HUES6 (cell line): ENCODE measurements around the gene FGF14.
"Not testable (repeated sequence)": the region's sequence is repeated elsewhere in the genome, so short reads cannot be mapped to it uniquely, and the experiment has no call there.

ENCODE experiments used
- H3K27ac ChIP-seq: 2 replicates; pipeline ENCODE4 v1.7.0; 2013; ENCODE audit warnings: low read depth, mild to moderate bottlenecking, low read length, inconsistent platforms
- H3K27me3 ChIP-seq: 2 replicates; pipeline ENCODE4 v1.6.1; 2013; ENCODE audit warnings: low read length; ENCODE audit not compliant: control insufficient read depth, insufficient read depth
- H3K36me3 ChIP-seq: 2 replicates; pipeline ENCODE4 v1.6.1; 2013; ENCODE audit warnings: low read length; ENCODE audit not compliant: control insufficient read depth, insufficient read depth
- H3K4me1 ChIP-seq: 2 replicates; pipeline ENCODE4 v1.6.1; 2013; ENCODE audit warnings: low read length; ENCODE audit not compliant: control insufficient read depth, insufficient read depth
- H3K4me3 ChIP-seq: 2 replicates; pipeline ENCODE4 v1.5.1; 2013; ENCODE audit warnings: low read depth, low read length
- H3K9ac ChIP-seq: one replicate; pipeline ENCODE4 v1.6.1; 2013; ENCODE audit warnings: mild to moderate bottlenecking, low read length
- H3K9me3 ChIP-seq: 2 replicates; pipeline ENCODE4 v1.6.1; 2013; ENCODE audit warnings: low read depth, low read length; ENCODE audit not compliant: control insufficient read depth, insufficient read depth

Gene FGF14

DNA sequence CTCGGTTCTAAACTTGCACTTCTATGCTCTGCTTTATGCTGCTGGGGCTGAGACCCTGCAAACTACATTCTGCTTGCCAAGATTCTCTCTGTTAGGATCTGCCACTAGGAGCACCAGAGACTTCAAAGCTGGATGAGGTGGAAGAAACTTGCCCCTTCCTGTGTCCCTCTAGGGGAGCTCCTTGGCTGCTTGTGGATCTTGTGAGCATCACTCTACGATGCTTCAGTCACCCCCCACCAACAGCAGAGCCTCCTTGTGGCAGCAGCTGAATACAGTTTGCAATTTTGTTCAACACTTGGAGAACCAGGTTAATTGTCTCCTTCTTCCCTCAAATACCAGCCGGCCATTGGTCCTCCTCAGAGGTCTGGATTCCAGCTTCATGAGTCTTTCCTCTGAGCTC lies 310.6 kb downstream of the FGF14 start:
- H3K4me1 ChIP-seq = no peaks in the 10 kb centered on the region
- no peak overlapping the region for H3K4me3 ChIP-seq
- H3K9ac ChIP-seq = no peak overlapping the region
- no peaks in the 10 kb centered on the region for H3K36me3 ChIP-seq
- no peak overlapping the region for H3K27ac ChIP-seq
- no peaks in the 10 kb centered on the region for H3K9me3 ChIP-seq
- H3K27me3 ChIP-seq = no peaks in the 10 kb centered on the region

DNA sequence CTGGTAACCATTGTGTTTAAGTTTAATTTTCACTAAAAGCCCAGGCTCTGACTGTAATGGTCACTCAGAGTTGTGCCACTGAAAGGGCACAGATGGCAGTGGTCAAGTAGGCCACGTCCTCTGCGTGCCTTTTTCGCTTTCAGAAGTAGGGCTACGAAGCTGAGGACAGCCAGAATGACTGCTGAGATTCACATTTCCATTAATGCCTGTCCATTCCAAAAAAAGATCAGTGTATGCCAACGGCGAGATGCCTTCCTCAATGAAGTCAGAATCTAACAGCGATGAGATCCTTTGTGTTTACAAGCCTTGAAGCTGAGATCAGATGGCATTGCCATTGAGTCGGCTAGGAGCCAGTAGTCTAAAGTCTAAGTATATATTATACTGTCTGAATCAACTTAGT lies 311.3 kb downstream of the FGF14 start:
- H3K9me3 ChIP-seq = no peaks in the 10 kb centered on the region
- no peaks in the 10 kb centered on the region for H3K36me3 ChIP-seq
- no peak overlapping the region for H3K9ac ChIP-seq
- no peaks in the 10 kb centered on the region for H3K27me3 ChIP-seq
- no peaks in the 10 kb centered on the region for H3K4me1 ChIP-seq
- no peak overlapping the region for H3K4me3 ChIP-seq
- no peak overlapping the region for H3K27ac ChIP-seq

DNA sequence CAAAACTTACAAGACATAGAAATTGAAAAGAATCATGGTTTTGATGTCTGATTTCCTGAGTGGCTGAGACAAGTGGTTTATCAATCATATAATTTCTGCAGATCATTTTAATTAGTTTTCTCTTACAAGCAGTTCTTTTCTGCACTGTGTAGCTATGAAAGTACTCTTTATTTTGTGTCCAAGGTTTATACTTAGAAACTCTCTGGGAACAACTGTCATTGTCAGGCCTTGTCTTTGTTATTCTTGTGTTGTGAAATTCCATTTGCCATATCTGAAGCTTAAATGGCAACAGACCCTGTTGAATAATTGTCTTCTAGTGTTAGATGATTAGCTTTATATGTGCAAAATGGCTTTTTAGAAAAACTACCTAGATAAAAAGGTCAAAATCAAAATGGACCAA lies 312.1 kb downstream of the FGF14 start:
- Histone ChIP-seq H3K4me1 (no peaks in the 10 kb centered on the region), H3K9ac (no peak overlapping the region), H3K27ac (no peak overlapping the region), H3K9me3 (no peaks in the 10 kb centered on the region), H3K36me3 (no peaks in the 10 kb centered on the region), H3K27me3 (no peaks in the 10 kb centered on the region), H3K4me3 (no peak overlapping the region)

DNA sequence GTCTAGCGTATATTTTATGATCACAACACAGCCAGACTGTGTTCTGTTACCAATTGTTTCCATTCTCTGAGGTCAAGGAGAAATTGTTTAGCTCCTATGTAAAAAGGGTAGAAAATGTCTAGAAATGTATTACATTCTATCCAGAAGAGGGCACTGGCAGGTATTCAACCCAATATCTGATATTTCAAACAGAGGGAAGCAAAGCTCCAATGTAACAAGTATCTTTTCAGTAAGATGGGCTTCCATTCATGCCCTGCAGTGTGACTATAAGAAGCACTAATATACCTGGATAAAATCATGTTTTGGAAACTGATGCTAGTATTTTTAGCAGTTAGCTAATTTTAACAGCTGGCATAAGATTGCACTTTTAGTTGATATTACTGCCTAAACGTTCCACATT lies 312.7 kb downstream of the FGF14 start:
- H3K27me3 ChIP-seq = no peaks in the 10 kb centered on the region

DNA sequence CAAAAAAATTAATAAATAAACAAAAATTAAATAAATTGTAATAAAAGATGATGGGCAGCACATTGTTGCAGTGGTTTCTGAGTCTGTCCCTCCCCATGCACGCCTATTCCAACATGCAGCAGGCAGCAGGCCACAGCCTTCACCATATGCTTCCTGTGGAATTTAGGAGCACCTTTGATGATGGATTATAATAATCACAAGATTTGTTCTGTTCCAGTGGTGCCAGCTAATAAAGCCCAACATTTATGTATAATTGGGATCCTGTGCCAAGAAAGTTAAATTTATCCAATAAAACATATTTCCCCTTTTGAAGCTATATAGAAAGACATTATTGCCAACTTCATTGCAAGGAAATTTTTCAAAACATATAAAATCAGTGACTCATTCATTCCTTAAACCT lies 328.6 kb downstream of the FGF14 start:
- 0 out of 2 replicates have a peak, but pooled peaks cover 3% of the 10 kb centered on the region for H3K4me1 ChIP-seq
- H3K36me3 ChIP-seq = no peaks in the 10 kb centered on the region
- no peaks in the 10 kb centered on the region for H3K27me3 ChIP-seq
- H3K9me3 ChIP-seq = no peaks in the 10 kb centered on the region
- H3K4me3 ChIP-seq = no peak overlapping the region
- no peak overlapping the region for H3K27ac ChIP-seq
- no peak overlapping the region for H3K9ac ChIP-seq

More for the DNA sequence above, 312.7 kb downstream of the FGF14 start:
- Histone ChIP-seq H3K9ac (no peak overlapping the region), H3K9me3 (no peaks in the 10 kb centered on the region), H3K27ac (no peak overlapping the region), H3K4me3 (no peak overlapping the region), H3K36me3 (no peaks in the 10 kb centered on the region), H3K4me1 (no peaks in the 10 kb centered on the region)

DNA sequence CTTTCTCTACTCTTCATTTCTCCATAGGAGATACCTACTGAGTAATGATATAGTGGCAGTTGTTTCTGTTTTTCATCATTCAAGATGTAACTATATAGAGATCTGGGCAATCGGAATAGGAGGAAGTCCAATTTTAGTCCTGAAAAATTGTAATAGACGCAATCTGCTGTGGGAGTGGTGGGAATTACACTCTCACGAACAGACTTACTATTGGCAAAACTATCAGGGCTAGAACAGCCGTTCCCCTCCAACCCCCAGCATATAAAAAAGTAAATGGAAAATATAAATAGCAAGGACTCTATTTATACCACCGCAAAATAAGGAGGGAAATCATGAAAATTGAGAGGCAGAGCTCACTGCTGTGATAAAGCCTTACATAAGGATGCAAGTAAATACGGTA lies 330.1 kb downstream of the FGF14 start:
- Histone ChIP-seq H3K9ac (no peak overlapping the region), H3K4me3 (no peak overlapping the region), H3K4me1 (0 out of 2 replicates have a peak, but pooled peaks cover 3% of the 10 kb centered on the region), H3K36me3 (no peaks in the 10 kb centered on the region), H3K9me3 (no peaks in the 10 kb centered on the region), H3K27ac (no peak overlapping the region), H3K27me3 (no peaks in the 10 kb centered on the region)

DNA sequence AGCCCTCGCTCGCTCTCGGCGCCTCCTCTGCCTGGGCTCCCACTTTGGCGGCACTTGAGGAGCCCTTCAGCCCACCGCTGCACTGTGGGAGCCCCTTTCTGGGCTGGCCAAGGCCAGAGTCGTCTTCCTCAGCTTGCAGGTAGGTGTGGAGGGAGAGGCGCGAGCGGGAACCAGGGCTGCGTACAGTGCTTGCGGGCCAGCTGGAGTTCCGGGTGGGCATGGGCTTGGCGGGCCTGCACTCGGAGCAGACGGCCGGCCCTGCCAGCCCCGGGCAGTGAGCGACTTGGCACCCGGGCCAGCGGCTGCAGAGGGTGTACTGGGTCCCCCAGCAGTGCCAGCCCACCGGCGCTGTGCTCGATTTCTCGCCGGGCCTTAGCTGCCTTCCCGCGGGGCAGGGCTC lies 333.5 kb downstream of the FGF14 start:
- not testable (repeated sequence) for H3K4me3 ChIP-seq, H3K36me3 ChIP-seq, H3K27ac ChIP-seq, H3K9me3 ChIP-seq, H3K4me1 ChIP-seq, H3K9ac ChIP-seq, H3K27me3 ChIP-seq

DNA sequence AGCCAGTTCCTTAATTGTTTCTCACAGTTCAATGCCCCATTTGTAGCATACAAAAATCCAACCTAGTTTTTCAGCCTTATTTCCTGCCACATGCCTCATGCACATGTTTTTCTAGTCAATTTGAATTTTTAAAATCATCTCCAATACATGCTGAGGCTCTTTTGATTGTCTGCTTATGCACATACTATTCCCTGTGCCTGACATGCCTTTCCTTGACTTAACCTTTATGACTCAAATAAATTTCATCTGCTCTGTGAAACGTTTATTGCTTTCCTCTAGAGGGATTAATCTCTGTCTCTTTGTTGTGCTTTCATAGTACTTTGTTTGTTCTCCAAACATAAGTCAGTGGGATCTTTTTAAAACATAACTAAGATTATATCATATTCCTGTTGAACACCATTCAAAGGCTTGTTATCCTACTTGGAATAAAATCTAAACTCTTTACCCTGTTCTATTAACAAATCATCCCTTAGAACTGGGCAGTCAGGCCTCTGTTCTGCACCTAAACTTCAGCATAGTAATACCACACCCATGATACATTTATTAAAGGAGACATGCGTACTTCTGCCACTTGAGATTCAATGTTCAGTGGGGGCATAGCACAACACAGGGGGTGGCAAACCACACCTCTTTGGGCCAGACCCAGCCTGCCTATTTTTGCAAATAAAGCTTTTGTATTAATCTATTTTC lies 346.6 kb downstream of the FGF14 start:
- H3K27ac ChIP-seq = no peak overlapping the region
- peaks cover 12% of the 10 kb centered on the region; the same call in 1 of the 2 replicates for H3K9me3 ChIP-seq
- H3K36me3 ChIP-seq = no peaks in the 10 kb centered on the region
- no peak overlapping the region for H3K9ac ChIP-seq
- no peak overlapping the region for H3K4me3 ChIP-seq
- no peaks in the 10 kb centered on the region for H3K27me3 ChIP-seq
- H3K4me1 ChIP-seq = no peaks in the 10 kb centered on the region

DNA sequence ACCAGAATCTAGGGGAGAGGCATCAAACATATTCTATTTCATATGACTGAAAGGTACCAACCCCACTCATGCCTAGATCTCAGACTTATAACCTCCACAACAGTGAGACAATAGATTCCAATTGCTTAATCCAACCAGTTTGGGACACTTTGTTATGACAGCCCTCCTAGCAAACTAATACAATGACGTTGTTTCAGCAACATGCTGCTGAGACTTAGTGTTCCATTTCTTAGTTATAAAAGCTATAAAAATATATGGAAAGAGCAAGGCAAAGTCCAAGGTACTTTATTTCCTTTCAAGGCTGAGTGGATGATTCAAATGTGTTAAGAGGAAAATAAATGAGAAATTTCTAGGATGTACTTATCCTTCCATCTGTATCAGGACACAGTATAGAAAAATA lies 352.0 kb downstream of the FGF14 start:
- H3K9ac ChIP-seq = no peak overlapping the region
- no peaks in the 10 kb centered on the region for H3K36me3 ChIP-seq
- H3K4me1 ChIP-seq = no peaks in the 10 kb centered on the region
- H3K9me3 ChIP-seq = peaks cover 12% of the 10 kb centered on the region; the same call in 1 of the 2 replicates
- no peak overlapping the region for H3K4me3 ChIP-seq
- H3K27ac ChIP-seq = no peak overlapping the region
- H3K27me3 ChIP-seq = no peaks in the 10 kb centered on the region

DNA sequence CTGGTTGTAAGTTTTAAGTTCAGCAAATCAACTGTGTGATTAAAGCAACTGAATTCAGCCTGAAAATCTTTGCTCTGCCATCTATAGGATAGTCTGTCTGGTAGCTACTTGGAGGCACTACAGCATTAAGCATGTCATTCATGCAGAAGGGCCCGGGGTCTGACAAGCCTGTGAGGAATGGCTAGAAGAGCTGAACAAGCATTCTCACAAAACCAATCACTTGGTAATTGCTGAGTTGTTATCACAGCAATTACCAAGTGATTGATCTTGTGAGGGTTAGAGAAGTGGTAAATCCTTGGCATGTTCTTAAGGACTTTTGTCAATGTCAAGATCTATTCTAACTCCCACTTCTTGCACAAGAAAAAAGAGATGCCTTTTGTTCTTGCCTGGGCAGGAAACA lies 356.1 kb downstream of the FGF14 start:
- no peak overlapping the region for H3K27ac ChIP-seq

DNA sequence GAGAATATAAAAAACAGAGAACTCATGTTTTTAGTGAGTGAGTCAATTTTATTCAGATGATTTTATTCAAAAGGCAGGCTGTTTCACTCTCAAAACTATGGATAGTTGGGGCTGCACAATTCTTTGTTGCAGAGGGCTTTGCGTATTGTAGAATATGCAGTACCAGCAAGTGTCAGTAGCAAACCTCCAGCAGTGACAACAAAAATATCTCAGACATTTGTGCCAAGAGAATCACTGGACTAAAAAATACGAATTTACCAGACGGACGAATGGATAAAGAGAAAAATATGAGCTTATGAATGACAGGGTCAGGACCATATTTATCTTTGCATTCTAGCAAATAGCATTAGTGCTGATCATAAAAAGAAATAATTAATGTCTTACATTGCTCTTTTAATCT lies 359.1 kb downstream of the FGF14 start:
- no peaks in the 10 kb centered on the region for H3K4me1 ChIP-seq
- H3K9ac ChIP-seq = no peak overlapping the region
- no peak overlapping the region for H3K4me3 ChIP-seq
- H3K27me3 ChIP-seq = no peaks in the 10 kb centered on the region
- no peak overlapping the region for H3K27ac ChIP-seq
- no peaks in the 10 kb centered on the region for H3K9me3 ChIP-seq
- H3K36me3 ChIP-seq = no peaks in the 10 kb centered on the region

More for the DNA sequence above, 356.1 kb downstream of the FGF14 start:
- no peaks in the 10 kb centered on the region for H3K4me1 ChIP-seq
- no peaks in the 10 kb centered on the region for H3K36me3 ChIP-seq
- no peaks in the 10 kb centered on the region for H3K9me3 ChIP-seq
- no peak overlapping the region for H3K4me3 ChIP-seq
- no peak overlapping the region for H3K9ac ChIP-seq
- no peaks in the 10 kb centered on the region for H3K27me3 ChIP-seq
